HG03066 (cell line): Measurements from ENCODE around the gene GSG1L2.

Source experiments
- ATAC-seq: cut with Tn5 transposase; IDR thresholded peaks from one replicate; pipeline ENCODE4 v1.9.1; 2021; ENCODE audit warnings: low read depth; ENCODE audit not compliant: unreplicated experiment

The GSG1L2 gene

GRCh38 chr17:9821921-9822320 lies at the start of gene GSG1L2:
Gene GSG1L2, minus strand, starts transcription at chr17:9822079. Its CDS starts 8 bp downstream, at chr17:9822071.
- no peak for ATAC-seq

GRCh38 chr17:9868552-9868951 lies 46.7 kb upstream of the GSG1L2 start:
- no peak for ATAC-seq

- ATAC-seq, result no peak
These were observed 43.7 kb upstream of the GSG1L2 start for GRCh38 chr17:9865586-9865985.

- no peak for ATAC-seq
These were observed 41.1 kb upstream of the GSG1L2 start for GRCh38 chr17:9862949-9863348.

GRCh38 chr17:9862220-9862619 lies 40.3 kb upstream of the GSG1L2 start:
- ATAC-seq, result no peak

- ATAC-seq, result no peak
These were observed 39.0 kb upstream of the GSG1L2 start for GRCh38 chr17:9860851-9861250.

- no peak for ATAC-seq
These were observed 37.9 kb upstream of the GSG1L2 start for GRCh38 chr17:9859781-9860180.

GRCh38 chr17:9855036-9855435 lies 33.2 kb upstream of the GSG1L2 start:
- ATAC-seq, result no peak

GRCh38 chr17:9854255-9854654 lies 32.4 kb upstream of the GSG1L2 start:
- no peak for ATAC-seq

GRCh38 chr17:9850151-9850550 lies 28.3 kb upstream of the GSG1L2 start:
- ATAC-seq, result no peak

GRCh38 chr17:9845306-9845705 lies 23.4 kb upstream of the GSG1L2 start:
- no peak for ATAC-seq

GRCh38 chr17:9844153-9844552 lies 22.3 kb upstream of the GSG1L2 start:
- no peak for ATAC-seq

GRCh38 chr17:9843152-9844010 lies 21.5 kb upstream of the GSG1L2 start:
- no peak for ATAC-seq

- no peak for ATAC-seq
These were observed 20.3 kb upstream of the GSG1L2 start for GRCh38 chr17:9842057-9842758.

- ATAC-seq, result no peak
These were observed 17.6 kb upstream of the GSG1L2 start for GRCh38 chr17:9839433-9839832.

GRCh38 chr17:9837551-9838471 lies 15.9 kb upstream of the GSG1L2 start:
- ATAC-seq, result no peak

- no peak for ATAC-seq
These were observed 12.0 kb upstream of the GSG1L2 start for GRCh38 chr17:9833922-9834321.

- ATAC-seq, result no peak
These were observed 8.8 kb upstream of the GSG1L2 start for GRCh38 chr17:9830711-9831110.

- ATAC-seq, result no peak
These were observed 7.5 kb upstream of the GSG1L2 start for GRCh38 chr17:9829343-9829742.

- ATAC-seq, result no peak
These were observed 6.7 kb upstream of the GSG1L2 start for GRCh38 chr17:9828296-9829295.
